Effector memory CD4-positive, alpha-beta T cell (primary cell): ENCODE measurements around the gene PPT1.
"Not testable (repeated sequence)": the region's sequence is repeated elsewhere in the genome, so short reads cannot be mapped to it uniquely, and the experiment has no call there.

ENCODE experiments used
- DNase-seq, 3 donors: peaks; one replicate each; pipeline ENCODE4 v3.0.0-alpha.2; 2020
- H3K27ac ChIP-seq: 2 replicates; pipeline ENCODE4 v1.7.0; 2013; ENCODE audit warnings: mild to moderate bottlenecking, low read length, moderate library complexity; ENCODE audit not compliant: insufficient read depth, poor library complexity, severe bottlenecking
- H3K27me3 ChIP-seq: replicated peaks from 2 replicates; pipeline ENCODE4 v1.7.0; 2013; ENCODE audit warnings: mild to moderate bottlenecking, low read length; ENCODE audit not compliant: insufficient read depth, control insufficient read depth, poor library complexity, severe bottlenecking
- H3K36me3 ChIP-seq: 2 replicates; pipeline ENCODE4 v1.7.0; 2013; ENCODE audit warnings: mild to moderate bottlenecking, low read length, moderate library complexity; ENCODE audit not compliant: control insufficient read depth, insufficient read depth
- H3K4me1 ChIP-seq: 2 replicates; pipeline ENCODE4 v1.7.0; 2013; ENCODE audit warnings: low read length, mild to moderate bottlenecking; ENCODE audit not compliant: control insufficient read depth, insufficient read depth, poor library complexity, severe bottlenecking
- H3K4me3 ChIP-seq: 2 replicates; pipeline ENCODE4 v1.7.0; 2013; ENCODE audit warnings: low read length, low read depth, mild to moderate bottlenecking; ENCODE audit not compliant: insufficient read depth, poor library complexity, severe bottlenecking
- H3K9me3 ChIP-seq: 2 replicates; pipeline ENCODE4 v1.7.0; 2013; ENCODE audit warnings: mild to moderate bottlenecking, low read length, moderate library complexity; ENCODE audit not compliant: control insufficient read depth

PPT1 gene

DNA sequence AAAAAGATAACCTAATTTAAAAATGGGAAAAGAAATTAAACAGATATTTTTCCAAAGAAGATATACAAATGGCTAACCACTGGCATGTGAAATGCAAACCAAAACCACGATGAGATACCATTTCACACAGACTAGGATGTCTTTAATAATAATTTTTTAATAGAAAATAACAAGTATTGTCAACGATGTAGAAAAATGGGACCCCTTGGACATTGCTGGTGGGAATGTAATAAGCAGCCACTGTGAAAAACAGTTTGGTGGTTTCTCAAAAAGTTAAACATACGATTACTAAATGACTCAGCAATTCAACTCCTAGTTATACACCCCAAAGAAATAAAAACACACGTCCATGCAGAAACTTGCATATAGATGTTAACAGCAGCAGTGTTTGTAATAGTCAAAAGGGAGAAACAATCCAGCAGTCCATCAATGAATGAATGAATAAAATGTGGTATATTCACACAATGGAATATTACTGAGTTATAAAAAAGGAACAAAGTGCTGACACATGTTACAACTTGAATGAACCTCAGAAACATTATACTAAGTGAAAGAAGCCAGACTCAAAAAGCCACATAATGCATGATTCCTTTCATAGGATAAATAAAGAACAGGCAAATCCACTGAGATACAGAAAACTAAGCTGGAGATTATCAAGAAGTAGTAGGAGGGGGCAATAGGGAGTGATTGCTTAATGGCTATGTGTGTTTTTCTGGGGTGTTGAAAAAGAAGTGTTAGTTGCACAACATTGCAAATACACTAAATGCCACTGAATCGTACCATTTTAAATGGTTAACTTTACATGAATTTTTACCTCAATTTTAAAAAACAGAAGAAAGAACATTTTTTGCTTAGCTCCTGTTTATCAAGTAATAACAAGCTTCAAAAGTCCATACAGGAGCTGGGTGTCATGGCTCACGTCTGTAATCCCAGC is 4.1 kb downstream of the PPT1 start:
- H3K4me1 ChIP-seq = peaks cover 4% of the 10 kb centered on the region
- no peaks in the 10 kb centered on the region for H3K27me3 ChIP-seq
- no peak overlapping the region for H3K27ac ChIP-seq
- H3K36me3 ChIP-seq = peaks cover 31% of the 10 kb centered on the region
- H3K4me3 ChIP-seq = no peak overlapping the region
- no peaks in the 10 kb centered on the region for H3K9me3 ChIP-seq
- no peak for DNase-seq

DNA sequence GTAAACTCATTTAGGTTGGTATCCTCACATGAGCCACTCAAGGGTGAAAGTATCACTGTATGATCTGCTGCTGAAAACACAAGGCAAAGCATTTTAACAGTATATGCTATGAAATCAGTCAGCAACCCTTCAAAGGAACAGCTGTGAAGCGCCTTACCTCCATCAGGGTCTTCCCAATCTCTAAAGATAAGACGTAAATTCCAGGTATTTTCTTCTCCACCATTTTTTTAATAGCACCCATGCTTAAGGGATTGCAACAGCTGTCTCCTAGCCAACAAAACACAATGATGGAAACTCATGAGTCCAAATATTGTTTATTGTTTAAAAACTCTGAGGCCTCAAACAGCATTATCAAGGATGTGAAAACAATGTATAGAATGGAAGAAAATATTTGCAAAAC is 4.8 kb downstream of the PPT1 start:
- Histone ChIP-seq H3K27me3 (no peaks in the 10 kb centered on the region), H3K27ac (no peak overlapping the region), H3K4me1 (no peaks in the 10 kb centered on the region), H3K9me3 (no peaks in the 10 kb centered on the region), H3K36me3 (peaks cover 38% of the 10 kb centered on the region), H3K4me3 (no peak overlapping the region)
- no peak for DNase-seq

DNA sequence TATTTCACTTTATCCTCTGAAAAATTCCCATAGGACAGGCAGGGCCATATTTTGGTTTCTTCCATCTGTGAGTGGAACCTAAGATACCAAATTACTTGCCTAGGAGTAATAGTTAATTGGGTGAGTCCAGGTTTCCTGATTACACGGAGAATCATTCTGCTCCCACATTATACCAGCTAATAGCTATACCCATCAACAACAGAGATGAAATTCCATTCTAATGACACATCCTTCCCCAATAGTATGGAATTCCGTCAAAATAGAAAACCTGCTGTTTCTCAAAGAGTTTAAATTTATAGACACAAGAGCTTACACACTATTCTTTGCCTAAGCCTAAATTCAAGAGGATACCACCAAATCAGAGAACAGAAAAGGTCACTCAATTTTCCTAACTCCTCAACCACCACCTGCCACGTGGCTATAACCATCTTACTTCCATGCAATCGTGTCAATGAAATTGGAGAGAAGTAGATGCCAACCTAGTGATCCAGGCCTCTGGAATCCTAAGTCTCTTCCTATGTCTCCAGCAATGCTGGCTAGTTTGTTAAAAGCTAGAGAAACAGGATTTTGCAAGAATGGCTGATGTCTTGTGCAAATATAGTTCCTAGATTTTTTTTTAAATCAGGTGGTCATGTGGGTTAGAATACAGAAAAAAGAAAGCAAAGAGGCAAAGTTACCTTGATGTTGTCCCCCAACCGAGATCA is 6.2 kb downstream of the PPT1 start:
- H3K4me1 ChIP-seq = no peaks in the 10 kb centered on the region
- no peak overlapping the region for H3K4me3 ChIP-seq
- no peak for DNase-seq
- no peaks in the 10 kb centered on the region for H3K9me3 ChIP-seq
- H3K27me3 ChIP-seq = no peaks in the 10 kb centered on the region
- H3K27ac ChIP-seq = no peak overlapping the region
- peaks cover 49% of the 10 kb centered on the region for H3K36me3 ChIP-seq

DNA sequence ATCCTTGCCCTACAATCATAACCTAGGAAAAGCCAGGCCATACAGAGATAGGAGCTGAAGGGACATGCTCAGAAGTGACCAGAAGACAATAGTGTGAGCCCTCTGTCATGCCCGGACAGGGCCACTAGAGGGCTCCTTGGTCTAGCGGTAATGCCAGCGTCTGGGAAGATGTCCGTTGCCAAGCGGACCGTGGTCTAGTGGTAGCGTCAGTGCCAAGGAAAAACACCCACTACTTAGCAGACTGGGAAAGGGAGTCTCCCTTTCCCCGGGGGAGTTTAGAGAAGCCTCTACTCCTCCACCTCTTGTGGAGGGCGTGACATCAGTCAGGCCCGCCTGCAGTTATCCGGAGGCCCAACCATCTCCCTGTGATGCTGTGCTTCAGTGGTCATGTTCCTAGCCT is 12.3 kb downstream of the PPT1 start:
- H3K4me3 ChIP-seq, H3K27me3 ChIP-seq, H3K27ac ChIP-seq, H3K4me1 ChIP-seq, H3K9me3 ChIP-seq: not testable (repeated sequence)
- peaks cover 48% of the 10 kb centered on the region for H3K36me3 ChIP-seq
- peak in 1 of 3 donors; percentile 25 for DNase-seq

DNA sequence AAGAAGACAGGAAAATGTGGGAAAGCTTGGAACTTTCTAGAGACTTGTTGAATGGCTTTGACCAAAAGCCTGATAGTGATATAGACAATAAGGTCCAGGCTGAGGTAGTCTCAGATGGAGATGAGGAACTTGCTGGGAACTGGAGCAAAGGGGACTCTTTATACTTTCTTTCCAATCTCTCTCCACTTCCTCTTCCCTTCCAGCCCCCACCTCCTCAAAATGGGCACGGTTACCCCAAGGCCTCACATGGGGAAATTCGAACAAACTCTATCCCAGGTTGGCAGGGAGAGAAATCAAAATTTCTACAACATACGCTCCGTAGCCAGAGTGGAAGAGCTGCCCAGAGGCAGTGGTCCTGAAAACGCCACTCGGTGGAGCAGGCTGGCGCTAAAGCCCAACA is 15.2 kb downstream of the PPT1 start:
- Histone ChIP-seq H3K27ac (no peak overlapping the region), H3K36me3 (peaks cover 35% of the 10 kb centered on the region), H3K4me1 (no peaks in the 10 kb centered on the region), H3K4me3 (no peak overlapping the region), H3K27me3 (no peaks in the 10 kb centered on the region), H3K9me3 (no peaks in the 10 kb centered on the region)
- no peak for DNase-seq

DNA sequence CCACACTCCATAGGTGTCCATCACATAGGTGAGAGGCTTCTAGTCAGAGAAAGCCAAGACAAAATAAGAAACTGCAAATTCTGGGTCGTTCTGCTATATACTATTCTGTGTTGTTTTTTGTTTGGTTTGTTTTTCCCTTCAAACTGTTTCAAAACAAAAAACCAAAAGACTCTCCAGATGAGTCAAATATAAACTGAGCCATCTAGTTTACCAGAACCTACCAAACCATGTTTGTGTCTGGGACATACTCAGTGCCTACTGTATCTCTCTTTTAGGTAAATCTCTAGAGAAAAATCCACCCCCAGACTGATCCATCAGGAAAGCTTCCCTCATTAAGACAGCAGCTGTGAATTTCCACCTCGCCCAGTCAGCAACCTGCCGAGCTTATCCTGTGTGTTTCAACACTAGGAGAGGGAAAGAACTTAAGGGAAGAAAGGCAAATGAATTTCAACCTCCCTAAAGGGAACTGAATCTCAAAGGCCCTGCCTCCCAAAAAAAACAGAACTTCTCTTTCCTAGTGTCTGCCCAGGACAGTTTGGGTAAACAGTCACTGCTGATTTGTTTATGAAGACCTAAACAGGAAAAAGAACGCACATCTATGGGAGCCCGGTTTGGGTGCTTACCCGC is 17.2 kb downstream of the PPT1 start:
- Histone ChIP-seq H3K36me3 (peaks cover 23% of the 10 kb centered on the region), H3K9me3 (no peaks in the 10 kb centered on the region), H3K4me3 (no peak overlapping the region), H3K27me3 (no peaks in the 10 kb centered on the region), H3K4me1 (no peaks in the 10 kb centered on the region), H3K27ac (no peak overlapping the region)
- DNase-seq = no peak

DNA sequence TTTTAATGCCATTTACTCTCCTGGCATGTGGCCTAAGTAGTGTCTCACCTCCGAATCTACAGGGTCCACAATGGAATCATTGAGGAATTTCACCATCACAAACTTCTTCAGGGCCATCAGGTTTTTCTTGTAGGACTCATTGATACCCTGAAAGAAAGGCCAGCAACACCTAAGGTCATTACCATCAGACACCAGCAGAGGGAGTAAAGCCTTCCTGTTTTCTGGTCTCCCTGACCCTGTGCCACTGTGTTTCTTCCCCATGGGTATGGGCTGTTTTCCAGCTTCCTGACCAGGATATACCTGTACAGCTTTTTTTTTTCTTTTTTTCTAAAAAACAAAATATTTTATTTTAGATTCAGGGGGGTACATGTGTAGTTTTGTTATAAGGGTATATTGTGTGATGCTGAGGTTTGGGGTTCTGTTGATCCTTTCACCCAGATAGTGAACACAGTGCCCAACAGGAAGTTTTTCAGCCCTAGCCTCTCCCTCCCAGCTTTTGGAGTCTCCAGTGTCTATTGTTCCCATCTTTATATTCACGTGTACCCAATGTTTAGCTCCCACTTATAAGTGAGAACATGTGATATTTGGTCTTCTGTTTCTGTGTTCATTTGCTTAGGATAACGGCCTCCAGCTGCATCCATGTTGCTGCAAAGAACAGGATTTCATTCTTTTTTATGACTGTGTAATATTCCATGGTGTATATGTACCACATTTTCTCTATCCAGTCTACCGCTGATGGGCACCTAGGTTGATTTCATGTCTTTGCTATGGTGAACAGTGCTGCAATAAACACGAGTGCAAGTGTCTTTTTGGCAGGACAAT is 18.3 kb downstream of the PPT1 start:
- Histone ChIP-seq H3K9me3 (no peaks in the 10 kb centered on the region), H3K4me1 (no peaks in the 10 kb centered on the region), H3K27ac (no peak overlapping the region), H3K36me3 (peaks cover 31% of the 10 kb centered on the region), H3K4me3 (no peak overlapping the region), H3K27me3 (no peaks in the 10 kb centered on the region)
- DNase-seq = peak in 1 of 3 donors; percentile 29

DNA sequence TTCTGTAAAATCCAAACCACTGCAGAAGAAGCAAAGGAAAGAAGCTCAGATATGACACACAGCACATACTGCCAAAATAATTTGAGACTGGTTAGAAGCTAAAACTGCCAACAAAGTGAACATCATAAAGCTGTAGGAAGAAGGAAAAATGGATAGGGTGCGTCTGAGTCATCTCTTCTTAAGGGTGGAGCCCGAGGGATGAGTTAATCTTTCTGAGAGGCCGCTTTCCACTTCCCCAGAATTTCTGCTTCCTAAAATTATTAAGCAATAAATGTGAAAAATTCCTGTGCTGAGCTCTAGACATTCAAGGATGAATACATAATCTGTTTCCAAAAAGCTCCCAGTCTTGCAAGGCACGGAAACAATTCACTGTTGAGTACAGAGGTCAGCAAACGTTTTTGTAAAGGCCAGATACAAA is 20.1 kb downstream of the PPT1 start:
- Histone ChIP-seq H3K27ac (no peak overlapping the region), H3K4me3 (no peak overlapping the region), H3K4me1 (no peaks in the 10 kb centered on the region), H3K27me3 (no peaks in the 10 kb centered on the region), H3K9me3 (no peaks in the 10 kb centered on the region), H3K36me3 (peaks cover 42% of the 10 kb centered on the region)
- no peak for DNase-seq

DNA sequence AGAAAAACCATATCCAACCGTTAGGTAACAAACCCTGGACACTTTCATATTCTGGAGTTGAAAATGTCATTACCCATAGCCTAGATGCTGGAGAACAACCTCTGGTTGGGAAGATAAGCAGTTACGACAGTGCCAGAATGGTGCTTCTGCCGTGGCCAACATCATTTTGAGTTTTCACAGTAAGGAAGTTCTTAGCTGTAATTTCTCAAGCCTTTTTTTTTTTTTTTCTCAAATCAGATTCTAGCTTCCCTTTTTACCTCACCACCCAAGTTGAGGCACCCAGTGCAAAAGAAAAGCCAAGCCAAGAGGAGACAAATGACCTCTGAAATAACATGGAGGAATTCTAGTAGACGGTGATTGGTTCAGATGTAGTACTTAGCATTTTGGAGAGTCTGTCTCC is 21.8 kb downstream of the PPT1 start:
- no peaks in the 10 kb centered on the region for H3K27me3 ChIP-seq
- no peak for DNase-seq
- no peaks in the 10 kb centered on the region for H3K4me1 ChIP-seq
- no peaks in the 10 kb centered on the region for H3K9me3 ChIP-seq
- no peak overlapping the region for H3K4me3 ChIP-seq
- peaks cover 57% of the 10 kb centered on the region for H3K36me3 ChIP-seq
- no peak overlapping the region for H3K27ac ChIP-seq
